CD14-positive monocyte (primary cell): ENCODE data around the gene ITGA11. TPM values are rescaled to one million over a fixed set of nuclear protein-coding genes. Genes with fewer than 3 reads are reported as not detected.

Source experiments
- DNase-seq, 3 donors: peaks; one replicate each; pipeline ENCODE4 v3.0.0-alpha.2; 2011 to 2022
- H2AFZ ChIP-seq: 2 replicates; pipeline ENCODE4 v1.6.0; 2012; ENCODE audit warnings: mild to moderate bottlenecking, low read depth, low read length, inconsistent platforms; ENCODE audit not compliant: insufficient read depth, poor library complexity, severe bottlenecking
- H3K27ac ChIP-seq, 2 donors: 1 replicate in 1 of 2; 2 replicates in 1 of 2; pipeline ENCODE4 v1.5.1; 2012 to 2013; ENCODE audit warnings: low read length in 2 of 2, control low read depth in 1 of 2, inconsistent platforms in 1 of 2, low read depth in 1 of 2, mild to moderate bottlenecking in 1 of 2
- H3K27me3 ChIP-seq, 2 donors: one replicate each; pipeline versions ENCODE4 v1.6.0 to v1.6.1; 2011 to 2013; ENCODE audit warnings: low read length in 2 of 2; ENCODE audit not compliant: control insufficient read depth in 2 of 2, insufficient read depth in 2 of 2
- H3K36me3 ChIP-seq, 2 donors: replicated peaks in 1 of 2; 1 replicate in 1 of 2; 2 replicates in 1 of 2; pipeline versions ENCODE4 v1.5.1 to v1.6.1; 2012 to 2013; ENCODE audit warnings: low read length in 2 of 2, control low read depth in 1 of 2, inconsistent platforms in 1 of 2, mild to moderate bottlenecking in 1 of 2; ENCODE audit not compliant: insufficient read depth in 2 of 2, control insufficient read depth in 1 of 2
- H3K4me1 ChIP-seq, 2 donors: 1 replicate in 1 of 2; 2 replicates in 1 of 2; pipeline versions ENCODE4 v1.5.1 to v1.6.1; 2012 to 2013; ENCODE audit warnings: low read length in 2 of 2, control low read depth in 1 of 2, inconsistent platforms in 1 of 2, mild to moderate bottlenecking in 1 of 2, moderate library complexity in 1 of 2; ENCODE audit not compliant: insufficient read depth in 2 of 2, control insufficient read depth in 1 of 2
- H3K4me2 ChIP-seq: replicated peaks from 2 replicates; pipeline ENCODE3; 2012; ENCODE audit warnings: low read length, moderate library complexity, mild to moderate bottlenecking; ENCODE audit not compliant: poor library complexity, severe bottlenecking; ENCODE audit errors: extremely low read depth
- H3K4me3 ChIP-seq, 3 experiments: fragments of 200-600 bp in 1 of 3; sonication (generic) in 1 of 3; replicated peaks in 1 of 3; 1 replicate in 2 of 3; 2 replicates in 1 of 3; pipeline ENCODE4 v1.5.1; 2011 to 2013; ENCODE audit warnings: low read length in 3 of 3, mild to moderate bottlenecking in 3 of 3, control low read depth in 2 of 3, low read depth in 2 of 3, inconsistent platforms in 1 of 3, moderate library complexity in 1 of 3
- H3K79me2 ChIP-seq: 2 replicates; pipeline ENCODE4 v1.6.0; 2012; ENCODE audit warnings: mild to moderate bottlenecking, control low read depth, inconsistent platforms, low read length, moderate library complexity; ENCODE audit not compliant: insufficient read depth
- H3K9ac ChIP-seq: 2 replicates; pipeline ENCODE4 v1.6.0; 2017; ENCODE audit warnings: low read length, mild to moderate bottlenecking; ENCODE audit not compliant: insufficient read depth, poor library complexity, severe bottlenecking
- H3K9me3 ChIP-seq, 2 donors: replicated peaks in 1 of 2; 1 replicate in 1 of 2; 2 replicates in 1 of 2; pipeline versions ENCODE4 v1.5.1 to v1.6.1; 2012 to 2013; ENCODE audit warnings: low read length in 2 of 2, control low read depth in 1 of 2; ENCODE audit not compliant: control insufficient read depth in 1 of 2, insufficient read depth in 1 of 2
- H4K20me1 ChIP-seq: 2 replicates; pipeline ENCODE4 v1.6.0; 2012; ENCODE audit warnings: mild to moderate bottlenecking, low read length, control low read depth, moderate library complexity; ENCODE audit not compliant: insufficient read depth
- H3K27ac Mint-ChIP-seq, 7 donors: one replicate each; pipeline ENCODE4 v1.8.0; 2020; ENCODE audit warnings: mild to moderate bottlenecking in 7 of 7, mixed read lengths in 7 of 7, moderate library complexity in 6 of 7, inconsistent platforms in 2 of 7
- H3K27me3 Mint-ChIP-seq, 3 donors: one replicate each; pipeline ENCODE4 v1.8.0; 2021 to 2022; ENCODE audit warnings: low read depth in 3 of 3, mild to moderate bottlenecking in 3 of 3, mixed read lengths in 3 of 3, moderate library complexity in 3 of 3, inconsistent platforms in 1 of 3
- H3K36me3 Mint-ChIP-seq, 2 donors: one replicate each; pipeline ENCODE4 v1.8.0; 2020; ENCODE audit warnings: mixed read lengths in 2 of 2, inconsistent platforms in 1 of 2, mild to moderate bottlenecking in 1 of 2
- H3K4me1 Mint-ChIP-seq: one replicate; pipeline ENCODE4 v1.8.0; 2020; ENCODE audit warnings: mild to moderate bottlenecking, mixed read lengths
- H3K4me3 Mint-ChIP-seq, 2 donors: one replicate each; pipeline ENCODE4 v1.8.0; 2020; ENCODE audit warnings: mild to moderate bottlenecking in 2 of 2, mixed read lengths in 2 of 2, moderate library complexity in 1 of 2
- H3K9me3 Mint-ChIP-seq, 7 donors: one replicate each; pipeline ENCODE4 v1.8.0; 2020 to 2022; ENCODE audit warnings: mixed read lengths in 7 of 7, mild to moderate bottlenecking in 6 of 7, moderate library complexity in 6 of 7, inconsistent platforms in 2 of 7
- WGBS: methylation state at CpG from one replicate; pipeline ENCODE4 v1.1.5; 2013; ENCODE audit warnings: missing lambda C conversion rate; ENCODE audit not compliant: insufficient coverage; 5-methylcytosine and 5-hydroxymethylcytosine counted together
- intact Hi-C, 2 donors: fragments of 100-400 bp; cut with micrococcal nuclease; formaldehyde crosslinking; loops; one replicate each; pipeline versions ENCODE4 v1.15.0 to v1.15.1; 2023
- polyA plus RNA-seq, 3 donors: library from polyadenylated mRNA; depleted of rRNA in 1 of 3; unstranded in 2 of 3; stranded (reverse) in 1 of 3; fragments of 300-500 nt in 2 of 3; fragments of >200 nt in 1 of 3; fragmentation: Illumina TruSeq in 2 of 3; gene quantifications; 1 replicate in 2 of 3; 2 replicates in 1 of 3; pipeline ENCODE4 v1.2.3, GENCODE V29; 2012 to 2021
- TF ChIP-seq, protein P1 (sequence below): fragments of 200-600 bp; IDR thresholded peaks from one replicate; pipeline ENCODE4 v1.8.0; 2022; ENCODE audit warnings: antibody characterized with exemption, mild to moderate bottlenecking

The ITGA11 gene
- polyA plus RNA-seq, 3 donors = under 0.01 to 0.01 TPM; not detected in 1

DNA sequence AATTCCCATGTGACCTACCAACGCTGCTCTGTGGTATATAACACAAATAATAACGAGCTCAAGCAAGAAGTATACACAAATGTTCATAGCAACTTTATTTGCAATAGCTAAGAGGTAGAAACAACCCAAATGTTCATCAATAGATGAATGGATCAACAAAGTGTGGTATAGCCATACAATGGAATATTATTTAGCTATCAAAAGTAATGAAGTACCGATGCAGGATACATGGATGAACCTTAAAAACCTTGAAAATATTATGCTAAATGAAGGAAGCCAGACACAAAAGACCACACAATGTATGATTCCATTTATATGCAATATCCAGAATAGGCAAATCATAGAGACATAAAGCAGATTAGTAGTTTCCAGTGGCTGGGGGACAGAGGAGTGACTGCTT lies 170.0 kb downstream of the ITGA11 start:
- H3K79me2 ChIP-seq = no peaks in the 10 kb centered on the region
- peaks cover 4 to 18% (median 12%) of the 10 kb centered on the region in 3 donors for H3K27me3 Mint-ChIP-seq
- DNase-seq = no peak
- H3K4me3 ChIP-seq = no peak overlapping the region
- no peaks in the 10 kb centered on the region for H3K36me3 ChIP-seq
- no peaks in the 10 kb centered on the region for H3K9me3 ChIP-seq
- H3K9me3 Mint-ChIP-seq = no peaks in the 10 kb centered on the region
- no peak overlapping the region for H3K4me3 Mint-ChIP-seq
- H3K27ac ChIP-seq = no peak overlapping the region
- no peak overlapping the region for H3K27ac Mint-ChIP-seq
- TF ChIP-seq, protein P1, sequence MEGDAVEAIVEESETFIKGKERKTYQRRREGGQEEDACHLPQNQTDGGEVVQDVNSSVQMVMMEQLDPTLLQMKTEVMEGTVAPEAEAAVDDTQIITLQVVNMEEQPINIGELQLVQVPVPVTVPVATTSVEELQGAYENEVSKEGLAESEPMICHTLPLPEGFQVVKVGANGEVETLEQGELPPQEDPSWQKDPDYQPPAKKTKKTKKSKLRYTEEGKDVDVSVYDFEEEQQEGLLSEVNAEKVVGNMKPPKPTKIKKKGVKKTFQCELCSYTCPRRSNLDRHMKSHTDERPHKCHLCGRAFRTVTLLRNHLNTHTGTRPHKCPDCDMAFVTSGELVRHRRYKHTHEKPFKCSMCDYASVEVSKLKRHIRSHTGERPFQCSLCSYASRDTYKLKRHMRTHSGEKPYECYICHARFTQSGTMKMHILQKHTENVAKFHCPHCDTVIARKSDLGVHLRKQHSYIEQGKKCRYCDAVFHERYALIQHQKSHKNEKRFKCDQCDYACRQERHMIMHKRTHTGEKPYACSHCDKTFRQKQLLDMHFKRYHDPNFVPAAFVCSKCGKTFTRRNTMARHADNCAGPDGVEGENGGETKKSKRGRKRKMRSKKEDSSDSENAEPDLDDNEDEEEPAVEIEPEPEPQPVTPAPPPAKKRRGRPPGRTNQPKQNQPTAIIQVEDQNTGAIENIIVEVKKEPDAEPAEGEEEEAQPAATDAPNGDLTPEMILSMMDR = no peak
- H3K9ac ChIP-seq = no peak overlapping the region
- no peaks in the 10 kb centered on the region for H4K20me1 ChIP-seq
- peaks cover 4 to 5% of the 10 kb centered on the region in 2 donors for H3K4me1 ChIP-seq
- no peaks in the 10 kb centered on the region for H3K36me3 Mint-ChIP-seq
- no peak overlapping the region for H2AFZ ChIP-seq
- intact Hi-C loops = no loop called here
- H3K4me2 ChIP-seq = no peak overlapping the region
- WGBS = no CpG with 5 or more reads among the region's 3 CpGs
- H3K27me3 ChIP-seq = peaks cover 10 to 25% of the 10 kb centered on the region in 2 donors
- H3K4me1 Mint-ChIP-seq = peaks cover 1% of the 10 kb centered on the region

DNA sequence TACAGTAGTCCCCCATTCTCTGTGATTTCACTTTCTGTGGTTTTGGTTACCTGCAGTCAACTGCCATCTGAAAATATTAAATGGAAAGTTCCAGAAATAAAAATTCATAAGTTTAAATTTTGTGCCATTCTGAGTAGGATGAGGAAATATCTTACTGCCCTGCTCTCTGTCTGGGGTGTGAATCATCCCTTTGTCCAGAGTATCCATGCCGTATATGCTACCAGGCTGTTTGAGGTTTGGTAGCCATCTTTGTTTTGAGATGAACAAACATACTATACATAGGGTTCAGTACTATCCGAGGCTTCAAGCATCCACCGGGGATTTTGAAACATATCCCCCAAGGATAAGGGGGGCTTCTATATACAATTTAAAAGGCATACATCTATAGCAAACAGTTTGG lies 170.7 kb downstream of the ITGA11 start:
- no peaks in the 10 kb centered on the region for H3K36me3 Mint-ChIP-seq
- Histone ChIP-seq H3K9ac (no peak overlapping the region), H2AFZ (no peak overlapping the region), H3K9me3 (no peaks in the 10 kb centered on the region), H3K79me2 (no peaks in the 10 kb centered on the region), H3K27me3 (peaks cover 10 to 24% of the 10 kb centered on the region in 2 donors), H3K4me1 (peaks cover 12% of the 10 kb centered on the region in 2 donors), H3K36me3 (no peaks in the 10 kb centered on the region), H4K20me1 (no peaks in the 10 kb centered on the region), H3K27ac (no peak overlapping the region), H3K4me2 (no peak overlapping the region), H3K4me3 (no peak overlapping the region)
- peaks cover 8% of the 10 kb centered on the region for H3K4me1 Mint-ChIP-seq
- no peaks in the 10 kb centered on the region for H3K9me3 Mint-ChIP-seq
- intact Hi-C loops = no loop called here
- no peak overlapping the region for H3K4me3 Mint-ChIP-seq
- no CpG with 5 or more reads among the region's 3 CpGs for WGBS
- no peak for DNase-seq
- no peak overlapping the region for H3K27ac Mint-ChIP-seq
- peaks cover 4 to 16% (median 14%) of the 10 kb centered on the region in 3 donors for H3K27me3 Mint-ChIP-seq
- TF ChIP-seq, protein P1 = no peak
